Keratinocyte (primary cell): ENCODE measurements around the gene GBP6. TPM values are rescaled to one million over a fixed set of nuclear protein-coding genes. Genes with fewer than 3 reads are reported as not detected.
"Not testable (repeated sequence)": the region's sequence is repeated elsewhere in the genome, so short reads cannot be mapped to it uniquely, and the experiment has no call there.

Experiments used
- DNase-seq: peaks from one replicate; pipeline ENCODE4 v3.0.0-alpha.2; 2011; ENCODE audit warnings: low read depth, missing footprints, low spot score
- FAIRE-seq: peaks from 2 replicates; lab custom pipeline; 2011; peaks lifted over from hg19 to GRCh38; lab: Jason Lieb, UNC
- H2AFZ ChIP-seq: 2 replicates; pipeline ENCODE4 v1.6.0; 2012; ENCODE audit warnings: low read length, control low read depth, inconsistent platforms; ENCODE audit not compliant: control insufficient read depth
- H3K27ac ChIP-seq: 2 replicates; pipeline ENCODE4 v1.5.1; 2011; ENCODE audit warnings: low read length; ENCODE audit not compliant: control insufficient read depth, insufficient read depth
- H3K27me3 ChIP-seq: 3 replicates; pipeline ENCODE4 v1.6.0; 2011; ENCODE audit warnings: low read length; ENCODE audit not compliant: control insufficient read depth, insufficient read depth; ENCODE audit errors: extremely low read depth
- H3K36me3 ChIP-seq, 2 experiments: 2 replicates in 1 of 2; 3 replicates in 1 of 2; pipeline ENCODE4 v1.5.1; 2011; ENCODE audit warnings: low read length in 2 of 2, mild to moderate bottlenecking in 1 of 2; ENCODE audit not compliant: control insufficient read depth in 2 of 2, insufficient read depth in 2 of 2; ENCODE audit errors: extremely low read depth in 1 of 2
- H3K4me1 ChIP-seq: 3 replicates; pipeline ENCODE4 v1.5.1; 2011; ENCODE audit warnings: low read length; ENCODE audit not compliant: control insufficient read depth, insufficient read depth; ENCODE audit errors: extremely low read depth
- H3K4me2 ChIP-seq: 3 replicates; pipeline ENCODE4 v1.6.0; 2011; ENCODE audit warnings: low read depth, low read length; ENCODE audit not compliant: control insufficient read depth, insufficient read depth; ENCODE audit errors: extremely low read depth
- H3K4me3 ChIP-seq, 3 experiments: fragments of 200-600 bp in 1 of 3; sonication (generic) in 1 of 3; 2 replicates in 2 of 3; 3 replicates in 1 of 3; pipeline ENCODE4 v1.5.1; 2011 to 2016; ENCODE audit warnings: low read length in 3 of 3, mild to moderate bottlenecking in 3 of 3, control low read depth in 2 of 3, inconsistent platforms in 1 of 3, low read depth in 1 of 3, mixed read lengths in 1 of 3, mixed run types in 1 of 3, moderate library complexity in 1 of 3; ENCODE audit not compliant: control insufficient read depth in 2 of 3, insufficient read depth in 2 of 3; ENCODE audit errors: extremely low read depth in 1 of 3
- H3K79me2 ChIP-seq: 2 replicates; pipeline ENCODE4 v1.6.0; 2012; ENCODE audit warnings: low read length; ENCODE audit not compliant: control insufficient read depth, insufficient read depth
- H3K9ac ChIP-seq: 3 replicates; pipeline ENCODE4 v1.6.0; 2011; ENCODE audit warnings: low read length; ENCODE audit not compliant: control insufficient read depth, insufficient read depth; ENCODE audit errors: extremely low read depth
- H3K9me1 ChIP-seq: 3 replicates; pipeline ENCODE4 v1.6.0; 2011; ENCODE audit warnings: low read length; ENCODE audit not compliant: control insufficient read depth, insufficient read depth; ENCODE audit errors: extremely low read depth
- H3K9me3 ChIP-seq: 2 replicates; pipeline ENCODE4 v1.5.1; 2012; ENCODE audit warnings: low read depth, low read length; ENCODE audit not compliant: control insufficient read depth
- H4K20me1 ChIP-seq: 3 replicates; pipeline ENCODE4 v1.6.0; 2011; ENCODE audit warnings: low read length; ENCODE audit not compliant: control insufficient read depth, insufficient read depth; ENCODE audit errors: extremely low read depth
- CTCF ChIP-seq, 3 experiments: IDR thresholded peaks in 1 of 3; conservative IDR thresholded peaks in 1 of 3; optimal IDR thresholded peaks in 1 of 3; 2 replicates in 2 of 3; 3 replicates in 1 of 3; pipeline versions ENCODE3 to v1.5.1; 2011; ENCODE audit warnings: low read length in 3 of 3, mild to moderate bottlenecking in 3 of 3, moderate library complexity in 2 of 3, control low read depth in 1 of 3, inconsistent platforms in 1 of 3; ENCODE audit not compliant: insufficient read depth in 2 of 3; ENCODE audit errors: extremely low read depth in 1 of 3
- EZH2 ChIP-seq: IDR thresholded peaks from one replicate; pipeline ENCODE4 v1.6.1; 2012; ENCODE audit warnings: inconsistent platforms, mild to moderate bottlenecking, low read length, moderate library complexity
- dilution Hi-C: fragments of 300-500 bp; cut with MboI; formaldehyde crosslinking; loops from one replicate; pipeline ENCODE4 v1.7.0; 2020; ENCODE audit warnings: low sequenced_read_pairs; ENCODE audit not compliant: extremely low pct_ligation_motif_present
- polyA plus RNA-seq, 5 experiments: library from polyadenylated mRNA; depleted of rRNA in 3 of 5; stranded (reverse) in 3 of 5; stranded (forward) in 1 of 5; unstranded in 1 of 5; fragments of >200 nt; gene quantifications; 1 replicate in 1 of 5; 2 replicates in 3 of 5; 3 replicates in 1 of 5; pipeline versions ENCODE4 v1.2.1 to v1.2.3, GENCODE V29; 2011 to 2012; ENCODE audit warnings: missing spikeins in 2 of 5, low read depth in 1 of 5, low replicate concordance in 1 of 5

GBP6 gene
- polyA plus RNA-seq, 1 donor (not counting 4 experiments of a cell fraction or from before 2014, with no cell fraction given), result 9.4 TPM

GRCh38 chr1:89339039-89339438 lies 24.8 kb upstream of the GBP6 start:
- Histone ChIP-seq H3K36me3 (no peaks in the 10 kb centered on the region), H3K79me2 (no peaks in the 10 kb centered on the region), H3K4me1 (no peaks in the 10 kb centered on the region), H3K4me2 (no peak overlapping the region), H2AFZ (no peak overlapping the region), H3K27ac (no peak overlapping the region), H3K9ac (no peak overlapping the region), H3K9me1 (no peaks in the 10 kb centered on the region), H4K20me1 (no peaks in the 10 kb centered on the region), H3K4me3 (no peak overlapping the region), H3K9me3 (no peaks in the 10 kb centered on the region), H3K27me3 (no peaks in the 10 kb centered on the region)
- DNase-seq (no peak), FAIRE-seq (no peak)
- TF ChIP-seq CTCF (optimal IDR thresholded peaks at IDR 0.05 in 1 of 3, IDR thresholded peaks at IDR 0.05 in 1 of 3, conservative IDR thresholded peaks at IDR 0.05 in 1 of 3; ENCODE audit: extremely low read depth in 1 of 3, insufficient read depth in 2 of 3, low read length in 3 of 3) (no peak), EZH2 (no peak)
- dilution Hi-C loops, result no loop called here

GRCh38 chr1:89345479-89345878 lies 18.4 kb upstream of the GBP6 start:
- H2AFZ ChIP-seq, H3K36me3 ChIP-seq, H3K9ac ChIP-seq, H3K4me3 ChIP-seq, H3K27me3 ChIP-seq, H3K9me1 ChIP-seq, FAIRE-seq, H3K79me2 ChIP-seq, H3K9me3 ChIP-seq, DNase-seq, H3K27ac ChIP-seq, H3K4me1 ChIP-seq, H4K20me1 ChIP-seq, H3K4me2 ChIP-seq, dilution Hi-C loops: not testable (repeated sequence)

GRCh38 chr1:89347296-89347695 lies 16.6 kb upstream of the GBP6 start:
- no peaks in the 10 kb centered on the region for H3K36me3 ChIP-seq
- dilution Hi-C loops, result no loop called here
- no peak for TF ChIP-seq CTCF (optimal IDR thresholded peaks at IDR 0.05 in 1 of 3, IDR thresholded peaks at IDR 0.05 in 1 of 3, conservative IDR thresholded peaks at IDR 0.05 in 1 of 3; ENCODE audit: extremely low read depth in 1 of 3, insufficient read depth in 2 of 3, low read length in 3 of 3)
- no peak for TF ChIP-seq EZH2
- no peak overlapping the region for H3K27ac ChIP-seq
- no peak overlapping the region for H3K4me3 ChIP-seq
- no peak for FAIRE-seq
- no peaks in the 10 kb centered on the region for H3K9me1 ChIP-seq
- H3K4me2 ChIP-seq, result no peak overlapping the region
- H3K9ac ChIP-seq, result no peak overlapping the region
- no peaks in the 10 kb centered on the region for H3K79me2 ChIP-seq
- no peaks in the 10 kb centered on the region for H3K9me3 ChIP-seq
- no peaks in the 10 kb centered on the region for H4K20me1 ChIP-seq
- no peak for DNase-seq
- H2AFZ ChIP-seq, result no peak overlapping the region
- no peaks in the 10 kb centered on the region for H3K27me3 ChIP-seq
- no peaks in the 10 kb centered on the region for H3K4me1 ChIP-seq
